ENCODE results near the gene KLF15. TPM values are rescaled to one million over a fixed set of nuclear protein-coding genes. Genes with fewer than 3 reads are reported as not detected.

KLF15 gene
- total and polyA plus RNA-seq, 2 of the 4 experiments (the other 2 are of a cell fraction) = 0.18 to 0.24 TPM

- H3K14ac ChIP-seq (replicated peaks; ENCODE audit: low read depth, low read length) = no peak overlapping the region
- H3K4ac ChIP-seq (ENCODE audit: low read depth, low read length) = no peak overlapping the region
- no peaks in the 10 kb centered on the region for H3K9me1 ChIP-seq (ENCODE audit: insufficient read depth, low read length)
- no peak overlapping the region for H2BK15ac ChIP-seq (ENCODE audit: low read depth, low read length)
- no peak overlapping the region for H2AFZ ChIP-seq (replicated peaks; ENCODE audit: low read length, poor library complexity)
- ChIA-PET CTCF (no interaction called here), POLR2A (ENCODE audit: unreplicated experiment) (no interaction called here)
- H3K36me3 ChIP-seq (ENCODE audit: control insufficient read depth, insufficient read depth, low read length) = no peaks in the 10 kb centered on the region
- no peak overlapping the region for H2BK5ac ChIP-seq (ENCODE audit: low read depth, low read length, poor library complexity, severe bottlenecking)
- 48% methylated on average over 12 of the region's 21 CpGs; no CpG with 5 or more reads in 1 of the 2 experiments for WGBS, 2 experiments (ENCODE audit: extremely low coverage in 2 of 2, insufficient read length in 1 of 2)
- dilution Hi-C loops (cut with HindIII; ENCODE audit: low sequenced_read_pairs, unreplicated experiment) (no loop called here), in situ Hi-C loops (cut with MboI; ENCODE audit: low sequenced_read_pairs) (loop anchor here (10.0 kb wide), 2 partner anchors 119 to 259 kb away; no protein-coding TSS in a partner anchor), intact Hi-C loops (cut with micrococcal nuclease) (no loop called here)
- DNase-seq (peak; percentile 43), ATAC-seq (ENCODE audit: low read depth) (peak; percentile 44)
- H3K56ac ChIP-seq (ENCODE audit: extremely low read depth, insufficient read depth, low read length) = no peak overlapping the region
- no peak overlapping the region for H3K23ac ChIP-seq (ENCODE audit: low read depth, low read length)
- no peak overlapping the region for H2BK20ac ChIP-seq (ENCODE audit: low read depth, low read length)
- H4K20me1 ChIP-seq (ENCODE audit: insufficient read depth, low read length) = no peaks in the 10 kb centered on the region; the same call in 1 of the 2 replicates
- H4K91ac ChIP-seq (ENCODE audit: insufficient read depth, low read depth, low read length) = no peak overlapping the region
- no peak for TF ChIP-seq MAZ (IDR thresholded peaks at IDR 0.05; ENCODE audit: borderline replicate concordance, low read depth, low read length)
- no peak for TF ChIP-seq SMC3 (IDR thresholded peaks at IDR 0.05; ENCODE audit: low read depth, low read length)
- TF ChIP-seq BHLHE40 (IDR thresholded peaks at IDR 0.05; ENCODE audit: low read depth, low read length) = no peak
- no peak for TF ChIP-seq RFX5 (IDR thresholded peaks at IDR 0.05; ENCODE audit: low read depth, low read length)
- TF ChIP-seq CHD1 (IDR thresholded peaks at IDR 0.05; ENCODE audit: low read depth, low read length) = no peak
- TF ChIP-seq CEBPB (IDR thresholded peaks at IDR 0.05; ENCODE audit: low read depth, low read length) = no peak
- H3K27me3 ChIP-seq (ENCODE audit: control insufficient read depth, insufficient read depth, low read length) = peaks cover 27% of the 10 kb centered on the region
- no peaks in the 10 kb centered on the region for H3K4me1 ChIP-seq (ENCODE audit: control insufficient read depth, insufficient read depth, low read length)
- H3K4me2 ChIP-seq (ENCODE audit: low read depth, low read length) = no peak overlapping the region
- no peak overlapping the region for H2AK5ac ChIP-seq (ENCODE audit: low read depth, low read length)
- BruUV-seq (replicated peaks) = no TSS peak
- H3K9ac ChIP-seq (ENCODE audit: low read depth, low read length) = no peak overlapping the region
- H2AK9ac ChIP-seq (replicated peaks; ENCODE audit: low read depth, low read length, poor library complexity) = no peak overlapping the region
- no peak overlapping the region for H3K4me3 ChIP-seq (ENCODE audit: insufficient read depth, low read depth, low read length)
- H2BK120ac ChIP-seq (ENCODE audit: low read depth, low read length) = no peak overlapping the region
- H3K18ac ChIP-seq (ENCODE audit: low read depth, low read length) = no peak overlapping the region
- H3K79me1 ChIP-seq (ENCODE audit: low read depth in 1 of 2, low read length in 2 of 2) = no peaks in the 10 kb centered on the region
- H4K5ac ChIP-seq (ENCODE audit: low read depth, low read length) = no peak overlapping the region
- no peak overlapping the region for H4K8ac ChIP-seq (ENCODE audit: low read depth in 2 of 2, low read length in 2 of 2)
- peaks cover 2% of the 10 kb centered on the region for H3K9me3 ChIP-seq (ENCODE audit: control insufficient read depth, insufficient read depth, low read length)
- no peak overlapping the region for H3K27ac ChIP-seq (ENCODE audit: insufficient read depth, low read length)
Observed at GRCh38 chr3:126373682-126374601, 16.7 kb upstream of the KLF15 start.
